DMS 273 (cell line): ENCODE data around the gene DICER1.

Experiments
- DNase-seq: peaks from one replicate; lab custom pipeline; 2025; ENCODE audit not compliant: unreplicated experiment; lab: John Stamatoyannopoulos, UW

Gene DICER1

GRCh38 chr14:95062946-95063345 is 94.4 kb downstream of the DICER1 start:
- DNase-seq = no peak

DNA sequence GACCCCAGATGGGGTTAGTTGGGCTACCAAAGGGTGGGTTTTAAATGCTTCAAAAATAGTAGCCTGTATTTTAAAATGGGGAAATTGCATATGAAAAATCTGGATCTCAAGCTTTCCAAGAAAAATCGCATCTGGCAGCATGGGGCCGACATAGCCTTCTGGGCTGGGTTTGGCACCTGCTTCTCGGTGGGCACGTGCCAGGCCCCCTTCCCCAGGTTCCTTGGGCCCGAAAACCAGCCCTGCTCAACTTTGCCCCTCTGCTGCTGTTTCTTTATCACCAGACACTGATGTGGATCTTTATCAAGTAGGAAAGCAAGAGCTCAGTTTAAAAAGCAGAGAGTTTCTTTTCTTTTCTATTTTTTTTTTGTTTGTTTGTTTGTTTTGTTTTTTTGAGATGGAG is 95.1 kb downstream of the DICER1 start:
- DNase-seq = no peak

GRCh38 chr14:95061317-95062093 is 95.8 kb downstream of the DICER1 start:
- no peak for DNase-seq

DNA sequence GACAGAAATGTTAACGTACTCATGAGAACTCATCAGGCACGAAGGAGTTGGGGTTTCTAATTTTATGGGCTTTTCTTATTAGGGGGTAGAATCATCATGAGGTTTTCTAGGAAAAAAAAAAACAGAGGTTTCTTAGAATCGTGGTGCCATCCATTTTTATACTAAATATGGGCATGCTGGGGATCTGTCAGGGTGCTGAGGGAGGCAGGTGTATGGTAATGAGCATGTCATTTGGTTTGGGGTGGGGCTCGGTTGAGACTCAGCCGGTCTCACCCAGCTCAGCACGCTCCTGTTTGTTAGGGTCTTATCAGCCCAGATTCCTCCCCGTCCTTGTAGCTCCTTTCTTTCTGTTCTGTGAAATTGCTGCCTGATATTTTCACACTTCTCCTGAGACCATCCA is 98.2 kb downstream of the DICER1 start:
- DNase-seq = no peak

DNA sequence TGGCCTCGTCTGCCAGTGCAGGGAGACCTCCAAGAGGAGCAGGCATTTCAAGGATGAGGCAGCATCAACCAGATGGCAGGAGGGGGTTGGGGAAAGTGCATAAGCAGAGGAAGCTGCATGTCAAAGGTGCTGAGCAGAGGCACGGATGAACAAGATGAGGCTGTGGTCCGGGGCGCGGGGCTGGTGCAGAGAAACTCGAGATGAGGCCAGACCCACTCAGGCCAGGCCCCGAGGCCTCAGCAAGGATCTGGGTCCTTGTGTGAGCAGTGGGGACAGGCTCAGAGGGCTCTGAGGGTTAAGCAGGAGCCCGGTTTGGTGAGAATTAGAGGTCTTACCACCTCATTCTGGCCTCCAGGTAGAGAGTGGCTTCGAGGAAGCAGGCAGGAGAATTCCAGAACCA is 98.8 kb downstream of the DICER1 start:
- no peak for DNase-seq

- no peak for DNase-seq
Observed at GRCh38 chr14:95057851-95058250, 99.5 kb downstream of the DICER1 start.

GRCh38 chr14:95057147-95057546 is 100.2 kb downstream of the DICER1 start:
- no peak for DNase-seq

GRCh38 chr14:95056476-95056875 is 100.9 kb downstream of the DICER1 start:
- DNase-seq = no peak

GRCh38 chr14:95055318-95055717 is 102.0 kb downstream of the DICER1 start:
- DNase-seq = no peak

DNA sequence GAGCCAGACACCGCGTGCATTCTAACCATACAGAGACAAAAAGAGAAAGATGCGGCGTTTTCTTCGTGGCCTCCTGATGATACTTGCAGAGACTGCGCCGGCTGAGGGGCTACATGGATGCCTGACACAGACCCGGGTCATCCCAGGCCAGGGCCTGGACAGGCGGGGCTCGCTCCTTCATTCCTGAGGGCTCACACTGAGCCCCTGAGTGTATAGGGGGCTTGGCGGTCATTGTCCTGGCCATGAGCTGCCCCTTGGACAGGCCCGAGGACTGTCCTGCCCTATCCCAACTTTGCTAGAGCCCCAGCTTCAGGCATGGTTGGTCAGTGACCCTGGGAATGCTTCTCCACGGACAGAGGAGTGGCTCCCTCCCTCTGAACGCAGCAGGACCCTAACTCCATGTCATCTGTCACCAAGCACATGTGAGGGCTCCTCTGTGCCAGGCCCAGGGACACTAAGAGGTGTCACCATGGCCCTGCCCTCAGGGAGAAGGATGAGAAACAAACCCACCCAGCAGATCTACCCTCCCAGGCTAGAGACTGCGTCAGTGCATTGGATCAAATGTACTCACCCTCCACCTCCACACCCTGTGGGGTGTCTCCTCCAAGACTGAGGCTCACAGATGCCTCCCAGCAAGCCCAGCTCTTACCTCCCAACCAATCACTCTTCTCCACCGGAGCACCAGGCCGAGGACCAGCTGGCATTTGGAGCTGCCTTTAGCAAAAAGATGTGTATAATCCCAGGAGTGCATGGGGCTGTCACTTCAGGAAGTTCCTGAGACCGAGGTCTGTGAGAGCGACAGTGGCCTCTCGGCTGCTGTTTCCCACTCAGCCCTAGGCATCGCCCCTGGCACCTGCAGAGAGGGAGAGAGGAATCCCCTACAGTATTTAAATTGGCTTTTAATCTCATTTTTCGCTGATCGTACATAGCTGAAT is 102.7 kb downstream of the DICER1 start:
- DNase-seq = no peak

DNA sequence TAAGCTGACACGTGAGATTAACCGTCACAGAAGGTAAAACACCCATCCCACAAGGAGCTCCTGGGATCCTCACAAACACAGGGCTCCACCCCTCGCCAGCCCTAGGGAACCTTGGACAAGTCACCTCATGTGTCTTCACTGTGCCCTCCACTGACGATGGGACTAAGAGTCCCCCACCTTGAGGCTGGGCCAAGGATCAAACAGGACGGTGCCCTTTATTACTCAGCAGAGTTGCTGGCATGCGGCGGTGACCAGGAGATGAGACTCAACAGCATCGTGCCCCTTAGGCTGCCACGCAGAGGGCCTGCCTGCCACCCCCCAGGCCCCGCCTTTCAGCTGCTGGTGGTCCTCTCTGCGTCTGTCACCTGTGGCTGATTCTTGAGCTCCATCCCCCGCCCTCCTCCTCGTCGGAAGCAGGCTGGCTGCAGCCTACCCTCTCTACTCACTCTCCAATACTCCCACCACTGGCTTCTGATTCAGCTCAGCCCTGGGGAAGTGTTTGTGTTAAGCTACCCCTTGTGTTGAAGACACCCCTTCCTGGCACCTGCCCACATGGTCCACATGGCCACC is 105.2 kb downstream of the DICER1 start:
- DNase-seq = no peak

DNA sequence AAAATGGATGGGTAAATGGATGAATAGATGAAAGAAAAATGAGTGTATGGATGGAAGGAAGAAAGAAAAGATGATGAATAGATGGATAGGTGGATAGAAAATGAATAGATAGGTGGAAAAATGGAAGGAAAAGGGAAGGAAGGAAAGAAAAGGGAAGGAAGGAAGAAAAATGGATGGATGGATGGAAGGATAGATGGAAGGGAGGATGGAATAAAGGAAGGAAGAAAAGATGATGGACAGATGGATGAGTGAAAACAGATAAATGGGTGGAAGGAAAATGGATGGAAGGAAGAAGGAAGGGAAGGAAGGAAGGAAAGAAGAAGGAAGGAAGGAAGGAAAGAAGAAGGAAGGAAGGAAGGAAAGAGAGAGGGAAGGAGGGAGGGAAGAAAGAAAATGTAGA is 107.4 kb downstream of the DICER1 start:
- no peak for DNase-seq

DNA sequence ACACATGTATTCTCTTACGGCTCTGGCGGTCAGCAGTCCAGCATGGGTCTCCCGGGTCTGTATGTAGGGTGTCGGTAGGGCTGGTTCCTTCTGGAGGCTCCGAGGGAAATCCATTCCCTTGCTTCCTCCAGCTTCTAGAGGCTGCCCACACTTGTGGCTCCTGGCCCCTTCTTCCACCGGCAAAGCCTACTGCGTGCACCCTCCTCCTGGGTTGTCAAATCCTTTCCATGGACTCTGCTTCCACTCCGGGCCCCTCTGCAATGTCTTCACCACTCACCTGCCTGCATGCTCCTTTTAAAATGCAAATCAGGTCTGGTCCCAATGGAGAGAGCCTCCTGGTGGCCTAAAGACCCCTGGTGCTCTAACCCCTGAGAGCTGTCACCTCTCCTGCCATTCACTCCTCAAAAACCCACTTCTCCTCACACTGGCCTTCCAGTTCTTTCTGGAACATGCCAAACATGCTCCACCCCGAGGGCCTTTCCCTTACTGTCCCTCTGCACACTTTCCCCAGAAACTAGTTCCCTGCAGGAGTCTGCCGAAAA is 108.5 kb downstream of the DICER1 start:
- no peak for DNase-seq

DNA sequence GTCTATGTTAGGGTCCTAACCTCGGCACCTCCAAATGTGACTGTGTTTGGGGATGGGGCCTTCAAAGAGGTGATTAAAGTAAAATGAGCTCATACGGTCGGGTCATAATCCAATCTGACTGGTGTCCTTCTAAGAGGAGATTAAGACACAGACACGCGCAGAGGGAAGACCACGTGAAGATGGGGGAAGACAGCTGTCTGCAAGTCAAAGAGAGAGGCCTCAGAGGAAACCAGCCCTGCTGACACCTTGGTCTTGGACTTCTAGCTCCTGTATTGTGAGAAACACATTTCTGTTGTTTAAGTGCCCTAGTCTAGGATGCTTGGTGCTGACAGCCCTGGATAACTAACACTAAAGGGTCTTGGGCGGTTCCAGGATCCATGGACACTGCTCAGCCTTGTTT is 109.6 kb downstream of the DICER1 start:
- no peak for DNase-seq

DNA sequence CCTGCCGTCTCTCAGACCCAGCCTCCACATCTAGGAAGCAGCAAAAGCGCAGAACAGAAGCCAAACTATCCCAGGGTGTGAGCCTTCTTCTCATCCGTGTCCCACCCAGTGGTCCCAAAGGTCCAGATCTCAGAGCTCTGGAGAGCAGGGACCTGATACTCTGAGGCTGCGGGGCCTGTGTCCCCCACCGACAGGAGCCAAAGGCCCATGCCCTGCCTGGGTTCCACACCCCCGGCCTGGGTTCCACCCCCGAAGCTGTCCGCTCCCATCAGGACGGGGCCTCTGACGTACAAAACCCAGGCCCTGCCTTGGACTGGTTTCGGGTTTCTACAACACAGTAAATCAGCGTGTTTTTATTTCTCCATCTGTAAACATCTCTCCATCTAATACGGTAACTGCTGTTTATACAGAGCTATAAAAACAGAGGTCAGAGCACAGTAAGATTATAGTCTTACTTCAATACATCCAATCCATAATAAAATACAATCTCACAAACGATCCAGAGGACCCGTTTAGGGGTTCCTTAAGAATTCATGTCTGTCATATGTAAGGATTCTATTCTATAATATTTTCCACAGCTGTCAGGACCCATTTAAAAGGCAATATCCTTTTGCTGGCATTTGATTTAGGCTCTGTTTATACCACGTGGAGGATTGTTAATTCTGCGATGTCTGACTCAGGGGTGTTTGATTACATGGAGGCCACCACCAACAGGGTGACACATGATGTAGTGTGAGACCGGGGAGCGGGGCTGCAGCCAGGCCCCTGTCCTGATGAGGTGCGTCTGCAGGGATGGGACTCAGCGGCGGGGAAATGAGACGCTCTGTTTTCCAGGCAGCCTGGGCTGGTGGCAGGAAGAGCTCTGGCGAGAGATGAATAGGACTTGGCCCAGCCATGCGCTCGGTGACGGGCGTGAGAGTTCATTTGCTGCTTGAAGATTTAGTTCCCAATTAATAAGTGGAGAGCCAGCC is 110.3 kb downstream of the DICER1 start:
- DNase-seq = no peak

GRCh38 chr14:95045836-95046430 is 111.4 kb downstream of the DICER1 start:
- DNase-seq = no peak

GRCh38 chr14:95045106-95045701 is 112.1 kb downstream of the DICER1 start:
- no peak for DNase-seq

GRCh38 chr14:95044463-95045105 is 112.7 kb downstream of the DICER1 start:
- no peak for DNase-seq
